HepG2 (cell line): ENCODE results near the gene TBL2. TPM values are rescaled to one million over a fixed set of nuclear protein-coding genes. Genes with fewer than 3 reads are reported as not detected.
A peak's percentile ranks its signal among the peaks of the same experiment; 100 is the strongest.

Experiments used
- ARNTL ChIP-seq: sonication (generic); formaldehyde crosslinking; IDR thresholded peaks from 2 replicates; pipeline ENCODE4 v1.4.0; 2020; ENCODE audit warnings: mild to moderate bottlenecking, missing genetic modification reagents
- CEBPB ChIP-seq: IDR thresholded peaks from 2 replicates; pipeline ENCODE4 v1.6.1; 2011; ENCODE audit warnings: low read depth, low read length, improper control_type of control experiment, borderline replicate concordance
- FOSL1 ChIP-seq: sonication (generic); formaldehyde crosslinking; IDR thresholded peaks from 2 replicates; pipeline ENCODE4 v1.9.0; 2021; ENCODE audit warnings: missing genetic modification reagents, borderline replicate concordance
- HNRNPLL ChIP-seq: fragments of 200-400 bp; formaldehyde crosslinking; IDR thresholded peaks from 2 replicates; pipeline ENCODE4 v1.6.1; 2017; ENCODE audit warnings: mild to moderate bottlenecking, low read depth, low read length; ENCODE audit not compliant: poor library complexity, severe bottlenecking
- HOXA7 ChIP-seq: sonication (generic); formaldehyde crosslinking; IDR thresholded peaks from 2 replicates; pipeline ENCODE4 v1.8.1; 2022; ENCODE audit warnings: mild to moderate bottlenecking, missing genetic modification reagents, moderate library complexity
- KDM1A ChIP-seq: IDR thresholded peaks from 2 replicates; pipeline ENCODE4 v1.6.1; 2016; ENCODE audit warnings: missing compliant biosample characterization
- KDM2A ChIP-seq: sonication (generic); formaldehyde crosslinking; IDR thresholded peaks from 2 replicates; pipeline ENCODE4 v1.4.0; 2020; ENCODE audit warnings: low read depth, missing genetic modification reagents, borderline replicate concordance
- MEIS2 ChIP-seq: sonication (generic); formaldehyde crosslinking; IDR thresholded peaks from 2 replicates; pipeline ENCODE4 v1.9.0; 2021; ENCODE audit warnings: mild to moderate bottlenecking, missing genetic modification reagents
- MXD4 ChIP-seq: IDR thresholded peaks from 2 replicates; pipeline ENCODE4 v1.6.1; 2016; ENCODE audit warnings: mild to moderate bottlenecking, missing biosample characterization, missing genetic modification reagents
- NFKB2 ChIP-seq: sonication (generic); formaldehyde crosslinking; IDR thresholded peaks from 2 replicates; pipeline ENCODE4 v1.4.0; 2020; ENCODE audit warnings: missing genetic modification reagents, borderline replicate concordance
- NR3C1 ChIP-seq: sonication (generic); formaldehyde crosslinking; IDR thresholded peaks from 2 replicates; pipeline ENCODE4 v1.4.0; 2020; ENCODE audit warnings: missing genetic modification reagents
- PHF20 ChIP-seq: sonication (generic); formaldehyde crosslinking; IDR thresholded peaks from 2 replicates; pipeline ENCODE4 v1.5.0; 2020; ENCODE audit warnings: mild to moderate bottlenecking, missing genetic modification reagents
- PITX1 ChIP-seq: sonication (generic); formaldehyde crosslinking; IDR thresholded peaks from 2 replicates; pipeline ENCODE4 v1.5.1; 2020; ENCODE audit warnings: mild to moderate bottlenecking, missing genetic modification reagents
- RARG ChIP-seq: sonication (generic); formaldehyde crosslinking; IDR thresholded peaks from 2 replicates; pipeline ENCODE4 v1.4.0; 2020; ENCODE audit warnings: low read depth, mild to moderate bottlenecking, missing genetic modification reagents
- SIX4 ChIP-seq: sonication (generic); formaldehyde crosslinking; IDR thresholded peaks from 2 replicates; pipeline ENCODE4 v1.4.0; 2020; ENCODE audit warnings: missing genetic modification reagents
- SYNCRIP ChIP-seq: fragments of 200-400 bp; formaldehyde crosslinking; IDR thresholded peaks from 2 replicates; pipeline ENCODE4 v1.6.1; 2018; ENCODE audit warnings: mild to moderate bottlenecking, low read depth, low read length; ENCODE audit not compliant: insufficient read depth
- ZBTB42 ChIP-seq: sonication (generic); formaldehyde crosslinking; IDR thresholded peaks from 2 replicates; pipeline ENCODE4 v1.5.0; 2020; ENCODE audit warnings: mild to moderate bottlenecking, missing genetic modification reagents
- ZC3H4 ChIP-seq: sonication (generic); formaldehyde crosslinking; IDR thresholded peaks from 2 replicates; pipeline ENCODE4 v1.4.0; 2020; ENCODE audit warnings: missing genetic modification reagents, borderline replicate concordance
- ZFP1 ChIP-seq: IDR thresholded peaks from 2 replicates; pipeline ENCODE4 v1.6.1; 2016
- ZFX ChIP-seq: sonication (generic); formaldehyde crosslinking; IDR thresholded peaks from 2 replicates; pipeline ENCODE4 v1.4.0; 2020; ENCODE audit warnings: mild to moderate bottlenecking, low read depth, missing genetic modification reagents, moderate library complexity
- ZNF138 ChIP-seq: sonication (generic); formaldehyde crosslinking; IDR thresholded peaks from 2 replicates; pipeline ENCODE4 v1.5.0; 2020; ENCODE audit warnings: mild to moderate bottlenecking, low read depth, missing genetic modification reagents
- ZNF235 ChIP-seq: sonication (generic); formaldehyde crosslinking; IDR thresholded peaks from 2 replicates; pipeline ENCODE4 v1.8.1; 2023; ENCODE audit warnings: mild to moderate bottlenecking, missing genetic modification reagents, borderline replicate concordance
- ZNF292 ChIP-seq: sonication (generic); formaldehyde crosslinking; IDR thresholded peaks from 2 replicates; pipeline ENCODE4 v1.8.1; 2022; ENCODE audit warnings: mild to moderate bottlenecking, low read depth, missing genetic modification reagents, borderline replicate concordance
- ZNF589 ChIP-seq: sonication (generic); formaldehyde crosslinking; conservative IDR thresholded peaks from 2 replicates; pipeline ENCODE4 v1.8.0; 2022; ENCODE audit warnings: mild to moderate bottlenecking, moderate library complexity, missing genetic modification reagents
- ZNF776 ChIP-seq: sonication (generic); formaldehyde crosslinking; IDR thresholded peaks from 2 replicates; pipeline ENCODE4 v1.4.0; 2020; ENCODE audit warnings: mild to moderate bottlenecking, missing genetic modification reagents
- polyA plus RNA-seq, 8 experiments: library from polyadenylated mRNA; depleted of rRNA in 3 of 8; stranded (reverse) in 7 of 8; unstranded in 1 of 8; fragments of >200 nt; fragmentation: Illumina TruSeq in 4 of 8; extraction: Trizol in 4 of 8; gene quantifications; 2 replicates each; pipeline versions ENCODE4 v1.2.1 to v1.2.3, GENCODE V29; 2011 to 2016; ENCODE audit warnings: low read depth in 4 of 8, missing spikeins in 1 of 8, mixed read lengths in 1 of 8; ENCODE audit not compliant: insufficient read depth in 1 of 8
- total RNA-seq, 5 experiments: library from RNA; depleted of rRNA; stranded (reverse); fragments of >200 nt; fragmentation: Illumina TruSeq; extraction: Trizol; gene quantifications; 2 replicates each; pipeline ENCODE4 v1.2.3, GENCODE V29; 2016; ENCODE audit warnings: low read depth in 1 of 5
- TF ChIP-seq, protein P1 (sequence below): sonication (generic); formaldehyde crosslinking; IDR thresholded peaks from 2 replicates; pipeline ENCODE4 v1.5.0; 2020; ENCODE audit warnings: missing genetic modification reagents
- TF ChIP-seq, protein P2 (sequence below): sonication (generic); formaldehyde crosslinking; IDR thresholded peaks from 2 replicates; pipeline ENCODE4 v1.4.0; 2020; ENCODE audit warnings: missing genetic modification reagents, borderline replicate concordance

Gene TBL2
- total and polyA plus RNA-seq, 2 of the 13 experiments (the other 11 are each of a cell fraction or from before 2014, with no cell fraction given): 43.4 to 47.2 TPM

DNA sequence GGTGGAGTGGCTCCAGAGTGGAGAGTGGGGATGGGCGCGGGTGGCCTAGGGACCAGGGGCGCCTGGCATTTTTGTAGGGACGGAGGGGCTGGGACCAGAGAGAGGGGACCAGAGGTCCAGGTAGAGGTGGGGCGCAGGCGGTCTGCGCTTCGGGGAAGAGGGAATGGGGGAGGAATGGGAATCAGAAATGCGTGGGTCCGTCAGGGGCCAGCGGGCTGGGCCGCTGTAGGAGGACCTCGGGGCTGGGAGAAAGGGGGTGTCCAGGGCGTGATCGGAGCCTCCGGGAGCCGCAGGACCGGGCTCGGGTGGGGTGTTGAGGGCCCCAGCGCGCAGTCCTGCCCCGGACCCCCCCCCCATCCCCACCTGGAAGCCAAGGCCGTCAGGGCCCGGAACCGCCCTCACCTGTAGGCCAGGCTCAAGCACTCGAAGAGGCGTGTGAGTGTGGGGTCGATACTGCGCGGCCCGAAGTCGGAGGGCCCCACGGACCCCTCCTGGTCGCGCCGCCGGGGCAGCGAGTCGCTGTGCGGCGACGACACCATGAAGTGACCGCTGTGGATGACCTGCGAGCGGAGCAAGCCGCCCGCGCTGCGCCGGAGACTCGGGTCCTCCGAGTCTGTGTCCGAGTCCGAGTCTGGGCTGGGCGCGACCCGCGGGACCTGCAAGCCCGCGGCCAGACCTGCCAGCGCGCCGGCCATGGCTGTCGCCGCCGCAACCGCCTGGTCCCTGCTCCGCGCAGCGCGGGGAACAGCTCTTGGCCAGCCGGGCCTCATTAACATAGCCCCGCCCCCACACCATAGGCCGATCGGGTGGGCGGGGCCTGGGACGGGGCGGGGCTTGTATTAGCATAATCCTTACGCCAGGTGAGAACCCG, 45.7 kb upstream of the TBL2 start, which contains the start of gene MLXIPL (continued):
- TF ChIP-seq MEIS2 (CRISPR knock-in tag) (no peak), KDM2A (CRISPR knock-in tag) (peak; percentile 60), HOXA7 (CRISPR knock-in tag) (no peak), ZNF776 (CRISPR knock-in tag) (no peak), ZC3H4 (no peak), ZNF235 (CRISPR knock-in tag) (0 out of 2 replicates have a peak, but pooled peaks have one; percentile 64), RARG (CRISPR knock-in tag) (no peak), SYNCRIP (no peak), ZNF138 (CRISPR knock-in tag) (0 out of 2 replicates have a peak, but pooled peaks have one; percentile 37), PHF20 (CRISPR knock-in tag) (no peak; the same call in none of the 2 replicates), ZFP1 (no peak), ARNTL (no peak), SIX4 (CRISPR knock-in tag) (no peak), ZBTB42 (CRISPR knock-in tag) (no peak), ZNF589 (no peak; the same call in 1 of the 2 replicates), ZNF292 (CRISPR knock-in tag) (no peak), MXD4 (CRISPR knock-in tag) (0 out of 2 replicates have a peak, but pooled peaks have one; percentile 17), HNRNPLL (no peak), FOSL1 (0 out of 2 replicates have a peak, but pooled peaks have one; percentile 12), PITX1 (CRISPR knock-in tag) (no peak), CEBPB (no peak), NFKB2 (CRISPR knock-in tag) (peak; percentile 66; the same call in 1 of the 2 replicates), NR3C1 (CRISPR knock-in tag) (no peak), ZFX (peak; percentile 67), KDM1A (no peak)
- TF ChIP-seq, protein P1, sequence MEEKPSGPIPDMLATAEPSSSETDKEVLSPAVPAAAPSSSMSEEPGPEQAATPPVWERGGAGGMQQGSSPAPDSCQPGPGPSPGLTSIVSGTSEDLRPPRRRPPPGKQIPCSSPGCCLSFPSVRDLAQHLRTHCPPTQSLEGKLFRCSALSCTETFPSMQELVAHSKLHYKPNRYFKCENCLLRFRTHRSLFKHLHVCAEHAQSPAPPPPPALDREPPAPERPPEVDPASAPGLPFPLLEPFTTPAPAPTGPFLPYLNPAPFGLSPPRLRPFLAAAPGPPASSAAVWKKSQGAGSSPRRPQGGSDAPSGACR: no peak; the same call in 1 of the 2 replicates
- TF ChIP-seq, protein P2, sequence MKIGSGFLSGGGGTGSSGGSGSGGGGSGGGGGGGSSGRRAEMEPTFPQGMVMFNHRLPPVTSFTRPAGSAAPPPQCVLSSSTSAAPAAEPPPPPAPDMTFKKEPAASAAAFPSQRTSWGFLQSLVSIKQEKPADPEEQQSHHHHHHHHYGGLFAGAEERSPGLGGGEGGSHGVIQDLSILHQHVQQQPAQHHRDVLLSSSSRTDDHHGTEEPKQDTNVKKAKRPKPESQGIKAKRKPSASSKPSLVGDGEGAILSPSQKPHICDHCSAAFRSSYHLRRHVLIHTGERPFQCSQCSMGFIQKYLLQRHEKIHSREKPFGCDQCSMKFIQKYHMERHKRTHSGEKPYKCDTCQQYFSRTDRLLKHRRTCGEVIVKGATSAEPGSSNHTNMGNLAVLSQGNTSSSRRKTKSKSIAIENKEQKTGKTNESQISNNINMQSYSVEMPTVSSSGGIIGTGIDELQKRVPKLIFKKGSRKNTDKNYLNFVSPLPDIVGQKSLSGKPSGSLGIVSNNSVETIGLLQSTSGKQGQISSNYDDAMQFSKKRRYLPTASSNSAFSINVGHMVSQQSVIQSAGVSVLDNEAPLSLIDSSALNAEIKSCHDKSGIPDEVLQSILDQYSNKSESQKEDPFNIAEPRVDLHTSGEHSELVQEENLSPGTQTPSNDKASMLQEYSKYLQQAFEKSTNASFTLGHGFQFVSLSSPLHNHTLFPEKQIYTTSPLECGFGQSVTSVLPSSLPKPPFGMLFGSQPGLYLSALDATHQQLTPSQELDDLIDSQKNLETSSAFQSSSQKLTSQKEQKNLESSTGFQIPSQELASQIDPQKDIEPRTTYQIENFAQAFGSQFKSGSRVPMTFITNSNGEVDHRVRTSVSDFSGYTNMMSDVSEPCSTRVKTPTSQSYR (CRISPR knock-in tag): no peak; the same call in 1 of the 2 replicates
